T-helper 1 cell (primary cell): Measurements from ENCODE around the gene PAFAH1B2.
"Not testable (repeated sequence)": the region's sequence is repeated elsewhere in the genome, so short reads cannot be mapped to it uniquely, and the experiment has no call there.

Experiments
- DNase-seq, 5 donors: peaks; one replicate each; pipeline ENCODE4 v3.0.0-alpha.2; 2012 to 2020

The PAFAH1B2 gene

DNA sequence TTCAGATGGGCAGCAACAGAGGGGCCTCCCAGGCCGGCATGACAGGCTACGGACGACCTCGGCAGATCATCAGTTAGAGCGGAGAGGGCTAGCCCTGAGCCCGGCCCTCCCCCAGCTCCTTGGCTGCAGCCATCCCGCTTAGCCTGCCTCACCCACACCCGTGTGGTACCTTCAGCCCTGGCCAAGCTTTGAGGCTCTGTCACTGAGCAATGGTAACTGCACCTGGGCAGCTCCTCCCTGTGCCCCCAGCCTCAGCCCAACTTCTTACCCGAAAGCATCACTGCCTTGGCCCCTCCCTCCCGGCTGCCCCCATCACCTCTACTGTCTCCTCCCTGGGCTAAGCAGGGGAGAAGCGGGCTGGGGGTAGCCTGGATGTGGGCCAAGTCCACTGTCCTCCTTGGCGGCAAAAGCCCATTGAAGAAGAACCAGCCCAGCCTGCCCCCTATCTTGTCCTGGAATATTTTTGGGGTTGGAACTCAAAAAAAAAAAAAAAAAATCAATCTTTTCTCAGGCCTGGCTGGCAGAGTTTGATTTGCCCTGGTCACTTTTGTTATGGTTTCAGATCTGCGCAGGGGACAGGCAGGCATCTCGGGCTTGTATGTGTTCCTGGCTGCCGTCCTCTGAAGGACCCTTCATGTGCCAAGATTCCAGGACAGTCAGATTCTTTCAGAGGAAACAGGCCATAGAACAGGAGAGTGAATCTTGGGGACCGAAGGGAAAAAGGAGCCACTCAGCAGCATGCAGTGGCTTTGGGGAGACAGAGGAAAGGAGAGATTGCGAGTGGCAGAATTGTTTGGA, 60.4 kb downstream of the PAFAH1B2 start:
- no peak for DNase-seq

DNA sequence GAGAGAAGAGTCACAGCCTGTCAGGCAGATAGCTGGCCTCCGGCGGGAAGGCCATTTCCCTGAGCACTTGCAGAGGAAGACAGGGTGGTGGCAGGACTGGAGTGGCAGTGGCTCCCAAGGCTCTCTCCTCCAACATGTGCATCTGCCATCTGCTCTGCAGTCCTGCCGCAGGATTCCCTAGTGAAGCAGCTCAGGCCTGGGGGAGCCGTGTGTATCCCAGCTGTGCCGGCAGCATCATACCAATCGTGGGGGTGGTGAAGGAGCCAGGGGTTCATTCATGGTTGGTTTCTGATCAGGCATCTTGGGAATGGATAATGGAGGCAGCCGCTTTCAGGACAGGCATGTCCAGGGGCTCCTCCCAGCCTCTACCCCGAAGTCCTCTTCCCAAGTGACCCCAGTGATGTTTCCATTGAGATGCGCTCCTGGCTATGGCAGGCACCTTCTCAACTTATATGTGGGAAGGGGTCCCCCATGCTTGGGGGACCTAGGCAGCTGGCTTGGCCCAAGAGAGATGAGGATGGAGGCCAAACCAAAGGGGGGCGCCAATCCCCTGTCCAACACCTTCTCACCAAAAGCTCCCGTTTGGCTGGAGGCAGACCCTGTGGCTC, 61.2 kb downstream of the PAFAH1B2 start:
- DNase-seq: no peak

DNA sequence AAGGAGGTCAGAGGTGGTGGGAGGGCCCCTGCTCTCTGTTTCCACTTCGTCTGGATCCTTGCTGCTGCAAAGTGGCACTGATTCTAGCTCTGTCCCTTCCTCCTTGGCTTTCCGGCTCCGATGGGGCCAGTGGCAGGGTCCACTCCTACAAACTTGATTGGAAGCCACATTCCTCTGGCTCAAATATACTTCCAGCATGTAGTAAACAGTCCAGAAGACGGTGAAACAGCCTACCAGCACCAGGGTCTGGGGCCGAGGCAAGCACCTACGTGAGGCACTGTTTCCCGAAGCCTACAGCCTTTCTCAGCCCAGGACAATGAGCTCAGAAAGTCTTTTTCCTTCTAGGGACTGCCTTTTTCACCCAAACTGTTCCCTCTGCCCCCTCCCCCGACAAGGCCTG, 62.0 kb downstream of the PAFAH1B2 start:
- DNase-seq: not testable (repeated sequence)

DNA sequence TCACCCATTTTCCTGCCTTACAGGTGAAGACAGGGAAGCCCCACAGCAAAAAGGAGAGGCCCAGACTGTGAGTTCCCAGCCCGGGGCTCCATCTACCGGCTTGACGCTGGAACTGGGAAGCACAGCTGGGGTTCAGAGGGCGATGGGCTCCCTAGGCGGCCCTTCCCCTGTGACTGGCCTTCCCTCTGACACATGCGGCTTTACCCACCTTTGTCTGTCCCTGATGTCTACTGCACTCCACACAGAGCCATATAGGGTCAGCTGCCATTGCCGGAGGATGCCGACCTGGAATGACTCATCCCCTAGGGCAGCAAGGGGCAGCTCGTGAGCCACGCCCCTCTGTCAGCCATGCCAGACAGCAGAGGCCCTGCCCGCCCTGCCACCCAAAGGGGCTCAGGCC, 62.8 kb downstream of the PAFAH1B2 start:
- DNase-seq: not testable (repeated sequence)

DNA sequence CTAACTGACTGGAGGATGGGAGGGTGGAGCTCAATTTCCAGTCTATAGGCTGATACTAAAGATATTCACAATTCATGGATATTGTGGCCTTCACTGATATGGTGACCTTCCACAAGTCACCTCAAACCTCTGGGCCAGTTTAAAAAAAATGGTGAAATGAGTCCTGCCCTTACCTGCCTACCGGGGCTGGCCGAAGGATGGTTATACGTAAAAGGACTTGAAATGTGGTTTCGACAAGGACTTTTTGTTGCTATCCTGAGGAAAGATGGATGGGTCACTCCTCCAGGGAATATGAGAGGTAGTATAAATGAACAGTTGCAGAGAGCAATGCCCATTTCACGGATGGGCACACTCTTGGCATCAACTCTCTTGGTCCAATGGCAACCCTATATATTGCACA, 63.4 kb downstream of the PAFAH1B2 start:
- DNase-seq: not testable (repeated sequence)

DNA sequence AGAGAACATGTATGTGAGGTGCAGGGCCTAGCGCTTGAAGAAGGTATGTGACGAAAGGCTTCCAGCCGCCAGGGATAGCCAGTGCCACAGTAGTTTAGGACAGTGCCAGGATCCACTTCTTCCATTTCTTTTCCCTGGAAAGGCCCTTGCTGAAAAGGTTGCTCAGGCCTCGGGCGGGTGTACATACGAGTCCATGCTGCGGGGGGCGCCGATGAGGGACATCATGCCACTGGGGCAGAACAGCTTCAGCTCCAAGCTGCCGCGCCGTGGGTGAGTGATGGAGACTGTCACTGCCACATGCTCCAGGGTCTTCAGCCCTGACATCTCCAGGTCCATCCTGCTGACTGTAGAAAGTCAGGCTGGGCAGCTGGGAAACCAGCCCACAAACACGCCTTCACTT, 64.6 kb downstream of the PAFAH1B2 start:
- DNase-seq: not testable (repeated sequence)

DNA sequence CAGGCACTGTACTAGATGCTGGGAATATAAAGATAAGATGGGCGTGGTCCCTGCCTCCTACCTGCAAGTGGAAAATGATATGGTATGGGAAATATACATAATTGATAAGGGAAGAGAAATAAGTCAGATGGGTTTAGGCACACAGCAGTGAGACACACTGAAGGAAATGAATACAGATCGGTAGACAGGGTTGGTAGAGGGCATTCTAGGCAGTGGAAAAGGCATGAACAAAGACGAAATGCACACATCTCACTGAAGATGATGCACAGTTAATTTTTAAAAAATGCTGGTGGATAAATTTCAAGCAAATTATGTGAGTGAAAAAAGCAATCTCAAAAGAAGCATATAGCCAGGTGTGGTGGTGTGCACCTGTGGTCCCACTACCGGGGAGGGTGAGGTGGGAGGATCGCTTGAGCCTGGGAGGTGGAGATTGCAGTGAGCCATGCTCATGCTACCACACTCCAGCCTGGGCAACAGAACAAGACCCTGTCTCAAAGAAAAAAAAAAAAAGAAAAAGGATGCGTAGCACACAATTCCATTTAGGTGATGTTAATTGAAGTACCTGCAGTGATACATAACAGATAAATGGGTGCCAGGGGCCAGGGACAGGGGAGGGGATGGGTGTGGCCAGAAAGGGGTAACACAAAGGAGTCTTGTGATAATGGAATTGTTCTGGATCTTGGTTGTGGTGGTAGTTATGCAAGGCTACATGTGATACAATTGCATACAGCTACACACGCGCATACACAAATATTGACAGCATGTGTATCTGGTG, 65.5 kb downstream of the PAFAH1B2 start:
- not testable (repeated sequence) for DNase-seq

DNA sequence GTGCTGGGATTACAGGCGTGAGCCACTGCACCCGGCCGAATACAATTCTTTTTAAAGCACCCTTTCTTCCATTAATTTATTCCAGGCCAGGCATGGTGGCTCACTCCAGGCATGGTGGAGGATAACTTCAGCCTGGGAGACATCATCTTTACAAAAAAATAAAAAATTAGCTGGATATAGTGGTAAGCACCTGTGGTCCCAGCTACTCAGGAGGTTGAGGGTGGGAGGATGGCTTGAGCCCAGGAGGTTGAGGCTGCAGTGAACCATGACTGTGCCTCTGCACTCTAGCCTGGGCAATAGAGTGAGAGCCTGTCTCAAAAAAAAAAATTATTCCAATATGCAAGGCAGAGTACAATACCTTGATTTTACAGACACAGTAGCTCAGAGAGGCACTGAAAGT, 66.5 kb downstream of the PAFAH1B2 start:
- no peak for DNase-seq

DNA sequence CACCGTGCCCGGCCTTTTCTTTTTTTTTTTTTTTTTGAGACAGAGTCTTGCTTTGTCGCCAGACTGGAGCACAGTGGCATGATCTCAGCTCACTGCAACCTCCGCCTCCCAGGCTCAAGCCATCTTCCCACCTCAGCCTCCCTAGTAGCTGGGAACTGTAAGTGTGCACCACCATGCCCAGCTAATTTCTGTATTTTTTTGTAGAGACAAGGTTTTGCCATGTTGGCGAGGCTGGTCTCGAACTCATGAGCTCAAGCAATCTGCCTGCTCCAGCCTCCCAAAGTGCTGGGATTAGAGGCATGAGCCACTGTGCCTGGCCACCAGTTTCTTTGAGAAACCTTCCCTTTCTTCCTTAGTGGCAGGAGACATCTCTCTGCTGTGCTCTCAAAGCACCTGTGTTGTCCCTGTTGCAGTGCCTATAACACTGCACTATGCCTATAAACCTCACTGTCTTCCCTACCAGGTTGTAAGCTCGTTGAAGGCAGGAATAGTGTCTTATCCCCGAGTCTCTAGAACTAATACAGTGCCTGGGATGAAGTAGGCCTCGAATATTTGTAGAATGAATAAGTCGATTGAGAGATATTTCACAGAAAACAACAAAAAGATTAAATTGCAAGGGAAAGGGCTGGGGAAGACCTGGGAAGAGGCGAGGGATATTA, 68.7 kb downstream of the PAFAH1B2 start:
- DNase-seq: no peak

DNA sequence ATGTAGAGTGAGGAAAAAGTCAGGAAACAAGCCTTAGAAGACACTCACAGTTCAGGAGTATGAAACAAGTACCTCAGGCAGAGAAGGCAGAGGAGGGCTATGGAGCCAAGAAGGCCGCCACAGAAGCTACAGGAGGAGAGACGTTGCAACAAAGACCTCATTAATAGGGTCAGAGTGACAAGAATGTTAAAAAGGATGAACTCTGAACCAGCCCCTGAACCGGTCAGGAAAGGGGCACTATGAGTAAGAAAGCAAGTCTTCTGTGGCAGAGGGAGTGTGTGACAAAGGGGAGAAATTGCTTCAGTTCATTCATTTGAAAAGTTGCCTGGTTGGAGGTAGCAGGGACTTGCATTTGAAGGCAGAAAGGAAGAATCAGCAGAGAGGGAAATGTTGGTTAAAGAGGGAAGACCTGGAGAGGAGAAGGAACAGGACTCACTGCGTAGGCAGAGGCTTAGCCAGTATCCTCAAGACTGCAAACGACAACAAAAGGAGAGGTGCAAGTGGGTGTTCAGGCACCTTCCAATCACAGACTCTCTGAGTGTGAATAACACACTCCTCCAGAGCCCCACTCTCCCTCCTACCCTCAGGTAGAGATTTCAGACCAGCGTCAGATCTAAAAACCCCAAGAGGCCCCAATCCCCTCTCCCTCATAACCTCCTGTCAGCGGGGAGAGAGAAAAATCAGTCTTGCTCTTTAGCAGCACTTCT, 70.5 kb downstream of the PAFAH1B2 start:
- DNase-seq: no peak

DNA sequence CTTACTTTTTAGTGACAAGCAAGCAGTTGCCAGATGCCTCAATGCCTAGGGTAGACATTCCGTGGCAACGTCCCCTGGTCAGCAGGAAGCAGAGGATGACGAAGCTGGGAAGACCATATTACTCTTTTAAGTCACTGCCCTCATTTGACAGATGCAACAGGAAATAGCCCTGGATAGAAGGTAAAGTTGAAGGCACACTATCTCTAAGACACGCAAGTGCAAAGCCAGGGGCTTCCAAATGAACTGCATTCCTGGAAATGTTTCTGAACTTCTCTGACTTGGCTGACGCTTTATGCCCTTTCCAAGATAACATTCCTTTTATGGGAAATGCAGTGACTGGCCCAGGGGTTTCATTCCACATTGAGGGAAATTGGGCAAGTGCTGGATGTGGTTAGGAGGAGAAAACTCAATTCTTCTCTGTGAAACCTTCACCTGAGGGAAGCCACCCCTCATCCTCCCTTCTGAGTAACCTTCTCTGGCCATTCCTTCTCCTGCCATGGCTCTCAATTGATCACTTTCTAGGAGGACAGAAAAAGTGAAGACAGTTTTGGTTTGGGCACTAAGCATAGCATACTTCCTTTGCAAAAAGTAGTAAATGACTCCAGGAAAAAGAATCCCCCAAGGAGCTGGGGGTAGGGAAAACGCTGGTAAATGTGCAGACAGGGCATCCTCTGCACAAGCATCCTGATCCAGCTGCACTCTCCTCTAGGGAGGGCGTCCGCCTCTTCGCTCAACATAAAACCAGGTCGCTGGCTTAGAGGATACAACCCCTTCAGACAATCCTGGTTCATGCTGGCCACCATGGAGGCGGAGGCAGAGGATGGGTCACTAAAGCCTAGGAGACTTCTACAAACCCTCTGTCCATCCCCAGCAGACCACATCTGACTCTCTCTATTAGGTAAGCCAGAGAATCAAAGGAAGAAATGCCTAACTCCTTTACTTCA, 73.3 kb downstream of the PAFAH1B2 start:
- DNase-seq: no peak

DNA sequence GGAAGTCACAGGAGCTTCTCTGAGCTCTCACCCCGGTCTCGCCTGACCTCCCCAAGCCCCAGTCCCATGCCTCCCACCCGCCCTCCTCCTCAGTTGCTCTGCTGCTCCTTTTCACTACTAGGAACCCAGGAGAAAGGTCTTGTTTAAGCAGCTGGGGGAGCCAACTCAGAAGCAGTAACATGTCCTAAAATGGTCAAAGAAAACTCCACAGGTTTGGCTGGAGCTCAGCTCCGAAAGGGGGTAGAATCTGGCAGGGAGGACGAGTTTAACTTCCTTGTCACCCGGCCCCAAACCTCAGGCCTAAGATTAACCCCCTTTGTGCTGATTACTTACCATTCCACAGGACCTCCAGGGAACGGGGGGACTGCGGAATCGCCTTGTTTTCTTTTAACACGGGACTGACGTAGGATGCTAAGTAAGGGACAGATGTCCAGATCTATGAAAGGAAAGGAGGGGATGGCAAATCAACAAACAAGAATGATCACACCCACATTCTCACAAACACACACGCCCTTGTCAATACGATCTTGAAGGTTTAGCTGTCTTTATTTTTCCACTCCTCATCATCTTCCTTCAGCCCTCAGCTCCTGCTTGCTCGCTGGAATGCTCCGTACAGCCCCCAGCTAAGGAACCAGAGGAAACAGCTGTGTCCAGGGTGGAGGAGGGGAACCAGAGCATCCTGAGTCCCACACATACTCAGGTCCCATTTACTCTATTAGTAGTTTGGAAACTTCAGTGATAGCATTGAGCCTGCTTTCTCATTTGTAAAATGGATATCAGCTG, 74.2 kb downstream of the PAFAH1B2 start:
- no peak for DNase-seq

DNA sequence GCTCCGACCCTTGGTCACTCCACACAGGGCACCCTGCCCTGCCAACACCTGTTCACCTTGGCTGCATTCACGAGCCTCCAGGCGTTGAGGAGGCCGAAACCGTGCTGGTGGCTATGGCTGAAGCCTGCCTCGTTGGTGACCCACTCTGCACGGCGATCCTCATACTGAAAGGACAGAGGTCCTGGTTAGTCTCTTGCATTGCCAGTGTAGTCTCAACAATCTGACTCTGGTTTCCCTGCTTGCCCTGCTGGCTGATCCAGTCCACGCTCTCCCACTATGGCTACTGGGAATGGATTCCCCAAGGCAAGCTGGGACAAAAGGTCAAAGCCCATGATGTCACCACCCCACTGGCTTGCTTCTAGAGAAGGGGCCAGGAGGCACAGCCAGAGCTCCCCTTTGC, 74.9 kb downstream of the PAFAH1B2 start:
- no peak for DNase-seq

DNA sequence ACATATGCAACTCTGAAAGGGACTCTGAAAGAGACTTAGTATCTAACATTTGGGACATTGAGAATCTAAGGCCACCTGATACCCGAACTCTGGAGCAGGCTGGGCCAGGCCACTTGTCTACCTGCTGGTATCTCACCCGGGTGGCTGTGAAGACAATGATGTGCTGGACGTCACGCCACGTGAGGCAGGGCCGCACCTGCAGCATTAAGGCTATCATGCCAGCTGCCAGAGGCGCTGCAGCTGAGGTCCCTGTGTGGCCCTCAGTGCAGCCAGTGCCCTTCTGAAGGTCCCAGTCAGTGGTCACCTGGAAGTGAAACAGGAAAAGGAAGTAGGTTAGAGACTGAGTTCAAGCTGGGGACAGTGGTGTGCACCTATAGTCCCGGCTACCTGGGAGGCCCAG, 75.4 kb downstream of the PAFAH1B2 start:
- DNase-seq: no peak

DNA sequence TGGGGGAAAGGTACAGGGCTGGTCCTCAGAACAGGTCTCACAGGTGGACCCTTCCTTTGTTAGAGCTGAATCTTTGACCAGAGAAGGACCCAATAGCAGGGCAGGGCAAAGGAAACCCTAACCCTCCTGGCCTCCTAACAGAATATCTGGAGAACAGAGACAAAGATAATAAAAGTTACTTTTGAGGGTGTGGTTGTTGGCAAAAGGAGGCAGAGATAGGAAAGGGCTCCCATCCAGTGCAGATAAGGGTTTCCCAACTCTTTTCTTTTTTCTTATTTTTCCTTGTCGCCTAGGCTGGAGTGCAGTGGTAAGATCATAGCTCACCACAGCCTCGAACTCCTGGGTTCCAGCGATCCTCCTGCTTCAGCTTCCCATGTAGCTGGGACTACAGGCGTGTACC, 75.9 kb downstream of the PAFAH1B2 start:
- DNase-seq: no peak

DNA sequence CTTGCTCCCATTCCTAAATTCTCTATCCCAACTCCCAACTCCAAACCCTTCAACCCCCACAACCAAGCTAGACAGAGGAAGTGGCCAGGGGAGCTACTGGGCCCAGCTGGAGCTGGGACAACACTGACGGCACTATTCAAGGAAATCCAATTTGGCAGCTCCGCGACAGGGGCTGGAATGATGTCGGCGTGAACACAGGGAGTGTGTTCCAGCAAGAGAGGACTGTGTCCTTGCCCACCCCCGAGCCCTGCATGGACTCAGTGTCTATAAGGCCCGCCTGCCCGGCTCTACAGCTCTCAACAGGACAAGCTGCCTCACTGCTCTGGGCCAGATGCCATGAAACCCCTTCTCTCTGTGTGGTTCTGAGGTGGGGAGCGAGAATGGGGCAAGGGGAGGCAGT, 76.5 kb downstream of the PAFAH1B2 start:
- no peak for DNase-seq

DNA sequence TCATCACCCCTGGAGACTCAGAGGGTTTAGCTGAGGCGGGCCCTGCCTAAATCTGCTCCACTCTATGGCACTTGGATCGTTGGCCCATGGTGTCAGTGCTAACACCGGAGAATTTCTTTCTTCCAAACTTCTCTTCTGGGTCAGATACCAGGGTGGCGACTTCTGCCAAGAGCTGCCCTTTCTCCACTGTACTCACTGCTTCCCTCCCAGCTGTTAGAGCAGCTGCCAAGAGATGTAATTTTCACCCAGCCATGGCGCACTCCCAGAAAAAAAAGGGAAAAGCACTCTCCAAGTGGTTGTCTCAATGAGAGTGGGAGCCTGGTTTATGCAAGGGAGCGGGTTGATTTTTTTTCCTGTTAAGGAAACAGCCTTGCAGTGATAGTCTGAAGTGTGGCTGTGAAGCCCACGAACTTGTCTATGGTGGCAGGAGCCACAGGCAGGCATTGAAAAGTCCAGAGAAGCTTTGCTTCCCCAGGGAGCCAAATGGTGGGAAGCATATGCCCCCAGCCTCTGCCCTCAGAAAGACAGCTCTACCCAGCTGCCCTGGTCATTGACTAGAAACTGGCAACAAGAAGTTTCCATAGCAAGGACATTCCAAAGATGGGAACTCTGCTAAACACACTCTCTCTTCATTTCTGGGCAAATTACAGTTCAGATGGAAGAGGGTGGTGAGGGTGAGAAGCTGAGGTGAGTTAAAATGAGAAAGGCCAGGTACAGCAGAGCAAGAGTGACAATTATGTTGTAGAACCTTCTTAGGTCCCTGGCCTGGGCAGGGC, 77.1 kb downstream of the PAFAH1B2 start:
- DNase-seq: no peak

DNA sequence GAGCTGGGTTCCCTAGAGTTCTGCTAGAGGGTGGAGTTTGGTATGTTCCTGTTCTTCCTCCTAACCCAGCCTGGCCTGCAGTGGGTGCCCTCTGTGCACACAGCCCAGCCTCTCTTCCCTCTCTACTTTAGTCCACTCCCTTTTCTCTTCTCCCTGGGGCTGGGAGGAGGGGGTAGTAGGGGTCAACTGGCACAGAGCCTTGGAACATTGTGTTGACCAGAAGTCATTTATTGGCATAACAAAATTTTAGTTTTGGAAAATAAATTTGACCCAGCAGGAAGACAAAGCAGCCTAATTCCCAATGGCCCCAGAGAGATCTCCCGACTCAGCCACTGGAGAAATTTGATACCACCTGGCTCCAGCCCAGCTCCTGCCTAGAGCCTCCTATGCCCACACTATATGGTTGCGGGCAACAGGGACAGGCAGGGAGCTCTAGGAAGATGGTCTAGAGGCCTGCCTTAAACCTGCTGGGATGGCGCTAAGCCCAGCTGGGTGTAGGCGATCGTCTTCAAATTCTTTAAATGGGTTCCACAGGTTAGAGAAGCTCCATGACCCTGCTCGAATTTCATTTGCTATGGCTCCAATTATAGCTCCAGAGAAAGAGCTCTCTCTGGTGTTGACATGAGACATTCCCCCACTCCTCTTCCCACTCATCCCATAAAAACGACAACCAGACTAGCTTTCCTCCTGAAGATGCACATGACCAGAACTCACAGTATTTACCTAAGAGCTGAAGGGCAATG, 77.9 kb downstream of the PAFAH1B2 start:
- DNase-seq: no peak
